Liver (tissue), 9 donors: Measurements from ENCODE around the gene ADARB1. TPM values are rescaled to one million over a fixed set of nuclear protein-coding genes. Genes with fewer than 3 reads are reported as not detected.

Source experiments
- DNase-seq: peaks from one replicate; pipeline ENCODE4 v3.0.0-alpha.2; 2017; ENCODE audit warnings: low spot score
- H3K27ac ChIP-seq, 2 donors: one replicate each; pipeline ENCODE4 v1.7.0; 2013; ENCODE audit warnings: inconsistent platforms in 2 of 2, low read length in 2 of 2, control low read depth in 1 of 2, low read depth in 1 of 2, mild to moderate bottlenecking in 1 of 2
- H3K27me3 ChIP-seq, 4 donors: one replicate each; pipeline versions ENCODE4 v1.6.1 to v1.7.0; 2013; ENCODE audit warnings: low read length in 3 of 4, inconsistent platforms in 1 of 4, mild to moderate bottlenecking in 1 of 4, moderate library complexity in 1 of 4; ENCODE audit not compliant: control insufficient read depth in 4 of 4, insufficient read depth in 4 of 4
- H3K36me3 ChIP-seq, 4 donors: one replicate each; pipeline versions ENCODE4 v1.6.1 to v1.7.0; 2013; ENCODE audit warnings: low read length in 3 of 4, mild to moderate bottlenecking in 3 of 4, low read depth in 1 of 4, moderate library complexity in 1 of 4; ENCODE audit not compliant: control insufficient read depth in 4 of 4, insufficient read depth in 3 of 4
- H3K4me1 ChIP-seq, 4 donors: one replicate each; pipeline versions ENCODE4 v1.6.1 to v1.7.0; 2013; ENCODE audit warnings: low read length in 3 of 4, mild to moderate bottlenecking in 3 of 4, moderate library complexity in 1 of 4; ENCODE audit not compliant: control insufficient read depth in 4 of 4, insufficient read depth in 4 of 4
- H3K4me3 ChIP-seq, 3 donors: one replicate each; pipeline versions ENCODE4 v1.6.1 to v1.7.0; 2013; ENCODE audit warnings: low read length in 3 of 3, control low read depth in 1 of 3, low read depth in 1 of 3, mild to moderate bottlenecking in 1 of 3
- H3K9ac ChIP-seq, 2 donors: one replicate each; pipeline ENCODE4 v1.7.0; 2013; ENCODE audit warnings: low read length in 2 of 2, mild to moderate bottlenecking in 2 of 2, moderate library complexity in 2 of 2, control low read depth in 1 of 2, low read depth in 1 of 2
- H3K9me3 ChIP-seq, 4 donors: one replicate each; pipeline versions ENCODE4 v1.6.1 to v1.7.0; 2013; ENCODE audit warnings: low read length in 3 of 4; ENCODE audit not compliant: control insufficient read depth in 4 of 4
- ATF3 ChIP-seq: IDR thresholded peaks from 2 replicates; pipeline ENCODE4 v1.6.1; 2016; ENCODE audit warnings: antibody characterized with exemption
- CTCF ChIP-seq: fragments of 150-350 bp; IDR thresholded peaks from 2 replicates; pipeline ENCODE4 v1.5.1; 2017; ENCODE audit warnings: improper control_type of control experiment, low read depth, low read length; ENCODE audit not compliant: missing input control
- EGR1 ChIP-seq, 2 donors: IDR thresholded peaks; 2 replicates each; pipeline ENCODE4 v1.6.1; 2016 to 2018; ENCODE audit warnings: antibody characterized with exemption in 2 of 2, low read depth in 2 of 2
- FOXA1 ChIP-seq: IDR thresholded peaks from 2 replicates; pipeline ENCODE4 v1.6.1; 2016; ENCODE audit warnings: antibody characterized with exemption
- FOXA2 ChIP-seq: IDR thresholded peaks from 2 replicates; pipeline ENCODE4 v1.6.1; 2016; ENCODE audit warnings: antibody characterized with exemption
- GABPA ChIP-seq, 2 donors: IDR thresholded peaks in 1 of 2; conservative IDR thresholded peaks in 1 of 2; 2 replicates each; pipeline ENCODE4 v1.6.1; 2016; ENCODE audit warnings: antibody characterized with exemption in 2 of 2, mild to moderate bottlenecking in 1 of 2, moderate library complexity in 1 of 2
- HNF4A ChIP-seq, 2 donors: conservative IDR thresholded peaks; 2 replicates each; pipeline ENCODE4 v1.6.1; 2016; ENCODE audit warnings: antibody characterized with exemption in 2 of 2, mild to moderate bottlenecking in 2 of 2
- HNF4G ChIP-seq: IDR thresholded peaks from 2 replicates; pipeline ENCODE4 v1.6.1; 2016; ENCODE audit warnings: antibody characterized with exemption
- JUND ChIP-seq, 2 donors: IDR thresholded peaks; 2 replicates each; pipeline ENCODE4 v1.6.1; 2016; ENCODE audit warnings: antibody characterized with exemption in 2 of 2
- NR2F2 ChIP-seq: IDR thresholded peaks from 2 replicates; pipeline ENCODE4 v1.6.1; 2016; ENCODE audit warnings: antibody characterized with exemption
- RAD21 ChIP-seq, 2 donors: IDR thresholded peaks; 2 replicates each; pipeline ENCODE4 v1.6.1; 2016; ENCODE audit warnings: antibody characterized with exemption in 2 of 2, mild to moderate bottlenecking in 2 of 2
- REST ChIP-seq: IDR thresholded peaks from 2 replicates; pipeline ENCODE4 v1.6.1; 2016; ENCODE audit warnings: antibody characterized with exemption, mild to moderate bottlenecking
- RXRA ChIP-seq, 2 donors: IDR thresholded peaks; 2 replicates each; pipeline ENCODE4 v1.6.1; 2017 to 2018; ENCODE audit warnings: antibody characterized with exemption in 2 of 2, mild to moderate bottlenecking in 1 of 2
- SP1 ChIP-seq: IDR thresholded peaks from 2 replicates; pipeline ENCODE4 v1.6.1; 2018; ENCODE audit warnings: antibody characterized with exemption, mild to moderate bottlenecking
- TAF1 ChIP-seq: conservative IDR thresholded peaks from 2 replicates; pipeline ENCODE4 v1.6.1; 2016; ENCODE audit warnings: antibody characterized with exemption, mild to moderate bottlenecking
- YY1 ChIP-seq: IDR thresholded peaks from 2 replicates; pipeline ENCODE4 v1.6.1; 2016; ENCODE audit warnings: antibody characterized with exemption, mild to moderate bottlenecking
- WGBS: extraction: QIAGEN DNeasy Blood & Tissue Kit; methylation state at CpG from one replicate; pipeline ENCODE4 v1.1.7; 2013; 5-methylcytosine and 5-hydroxymethylcytosine counted together
- polyA plus RNA-seq, 2 donors: library from polyadenylated mRNA; stranded (reverse) in 1 of 2; unstranded in 1 of 2; fragments of 200-250 nt in 1 of 2; fragments of >200 nt in 1 of 2; fragmentation: Nextera tagmentation in 1 of 2; extraction: Ambion mirVana in 1 of 2; gene quantifications; one replicate each; pipeline versions ENCODE4 v1.2.1 to v1.2.3, GENCODE V29; 2013 to 2015
- total RNA-seq, 2 donors: library from RNA; depleted of rRNA; stranded (reverse); fragments of >200 nt; gene quantifications; one replicate each; pipeline ENCODE4 v1.2.3, GENCODE V29; 2014
- TF ChIP-seq, protein P1 (sequence below): IDR thresholded peaks from 2 replicates; pipeline ENCODE4 v1.6.1; 2016; ENCODE audit warnings: antibody characterized with exemption
- TF ChIP-seq, protein P2 (sequence below): IDR thresholded peaks from 2 replicates; pipeline ENCODE4 v1.6.1; 2016; ENCODE audit warnings: antibody characterized with exemption
- donor health status: healthy.
- donor health status: healthy.
- donor health status: healthy.
- donor health status: healthy.
- donor health status: healthy.

Gene ADARB1
- total and polyA plus RNA-seq, 4 donors: 1.6 to 7.8 (median 2.9) TPM

GRCh38 chr21:45252448-45252925 lies 178.1 kb downstream of the ADARB1 start:
- Histone ChIP-seq H3K27ac (no peak overlapping the region), H3K4me3 (no peak overlapping the region), H3K27me3 (no peaks in the 10 kb centered on the region), H3K36me3 (no peaks in the 10 kb centered on the region), H3K9ac (no peak overlapping the region), H3K9me3 (no peaks in the 10 kb centered on the region), H3K4me1 (peaks cover 0 to 11% (median 5%) of the 10 kb centered on the region in 4 donors)
- TF ChIP-seq HNF4A (conservative IDR thresholded peaks at IDR 0.05) (no peak), FOXA2 (no peak), RXRA (IDR thresholded peaks at IDR 0.05) (no peak), GABPA (IDR thresholded peaks at IDR 0.05 in 1 of 2, conservative IDR thresholded peaks at IDR 0.05 in 1 of 2) (no peak), YY1 (no peak), TAF1 (no peak), REST (no peak), NR2F2 (no peak), RAD21 (IDR thresholded peaks at IDR 0.05) (no peak), HNF4G (no peak), ATF3 (no peak), EGR1 (IDR thresholded peaks at IDR 0.05; ENCODE audit: low read depth in 2 of 2) (no peak), SP1 (no peak), FOXA1 (no peak), CTCF (no peak), JUND (IDR thresholded peaks at IDR 0.05) (no peak)
- TF ChIP-seq, protein P1, sequence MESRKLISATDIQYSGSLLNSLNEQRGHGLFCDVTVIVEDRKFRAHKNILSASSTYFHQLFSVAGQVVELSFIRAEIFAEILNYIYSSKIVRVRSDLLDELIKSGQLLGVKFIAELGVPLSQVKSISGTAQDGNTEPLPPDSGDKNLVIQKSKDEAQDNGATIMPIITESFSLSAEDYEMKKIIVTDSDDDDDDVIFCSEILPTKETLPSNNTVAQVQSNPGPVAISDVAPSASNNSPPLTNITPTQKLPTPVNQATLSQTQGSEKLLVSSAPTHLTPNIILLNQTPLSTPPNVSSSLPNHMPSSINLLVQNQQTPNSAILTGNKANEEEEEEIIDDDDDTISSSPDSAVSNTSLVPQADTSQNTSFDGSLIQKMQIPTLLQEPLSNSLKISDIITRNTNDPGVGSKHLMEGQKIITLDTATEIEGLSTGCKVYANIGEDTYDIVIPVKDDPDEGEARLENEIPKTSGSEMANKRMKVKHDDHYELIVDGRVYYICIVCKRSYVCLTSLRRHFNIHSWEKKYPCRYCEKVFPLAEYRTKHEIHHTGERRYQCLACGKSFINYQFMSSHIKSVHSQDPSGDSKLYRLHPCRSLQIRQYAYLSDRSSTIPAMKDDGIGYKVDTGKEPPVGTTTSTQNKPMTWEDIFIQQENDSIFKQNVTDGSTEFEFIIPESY: no peak
- TF ChIP-seq, protein P2, sequence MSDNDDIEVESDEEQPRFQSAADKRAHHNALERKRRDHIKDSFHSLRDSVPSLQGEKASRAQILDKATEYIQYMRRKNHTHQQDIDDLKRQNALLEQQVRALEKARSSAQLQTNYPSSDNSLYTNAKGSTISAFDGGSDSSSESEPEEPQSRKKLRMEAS: no peak
- 84% methylated on average over 13 of the region's 13 CpGs for WGBS
- no peak for DNase-seq
